GM19099 (cell line): ENCODE data around the gene KRT14.

Experiments
- POLR2A ChIP-seq: IDR thresholded peaks from 3 replicates; pipeline ENCODE4 v1.6.1; 2011; ENCODE audit warnings: low read depth; ENCODE audit not compliant: insufficient read length; ENCODE audit errors: extremely low read depth

Gene KRT14

DNA sequence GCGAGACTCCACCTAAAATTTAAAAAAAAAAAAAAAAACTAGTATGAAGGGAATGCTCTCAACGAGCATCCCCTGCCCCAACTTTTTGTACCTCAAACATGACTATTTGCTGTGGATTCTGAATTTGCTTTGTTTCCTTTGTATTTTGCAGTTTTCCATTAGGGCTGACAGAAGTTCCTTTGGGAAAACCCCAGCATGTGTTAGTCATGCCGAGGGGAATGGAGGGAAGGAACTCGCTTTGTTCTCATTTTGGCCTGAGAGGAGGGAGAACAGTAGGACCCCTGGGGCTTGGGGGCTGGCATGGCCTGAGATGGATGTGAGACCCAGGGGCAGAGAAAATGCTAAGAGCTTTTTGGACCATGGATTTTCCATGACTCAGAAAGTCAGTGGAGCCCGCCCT is 35.3 kb downstream of the KRT14 start:
- TF ChIP-seq POLR2A = no peak

DNA sequence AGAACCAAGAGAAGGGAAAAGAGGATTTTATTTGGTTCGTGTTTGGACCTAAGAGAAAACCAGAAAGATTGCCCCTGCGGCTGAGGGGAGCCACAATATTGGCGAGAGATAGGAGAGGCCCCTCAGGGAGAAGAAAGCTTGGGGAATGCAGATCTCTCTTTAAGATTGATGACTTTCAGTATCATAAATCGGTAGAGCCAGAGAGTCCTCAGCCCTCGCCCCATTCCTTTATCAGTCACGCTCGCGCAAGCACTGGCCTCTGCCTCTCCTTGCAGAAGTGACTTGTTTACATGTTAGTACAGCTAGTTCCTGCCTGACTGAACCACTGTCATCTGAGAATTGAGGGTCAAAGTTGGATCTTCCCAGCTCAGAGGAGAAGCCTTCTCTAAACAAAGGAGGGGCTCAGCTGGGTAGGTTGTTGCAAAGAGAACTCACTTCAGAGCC is 37.1 kb downstream of the KRT14 start:
- TF ChIP-seq POLR2A = no peak

- no peak for TF ChIP-seq POLR2A
These were observed 37.7 kb downstream of the KRT14 start for GRCh38 chr17:41548844-41549595.

DNA sequence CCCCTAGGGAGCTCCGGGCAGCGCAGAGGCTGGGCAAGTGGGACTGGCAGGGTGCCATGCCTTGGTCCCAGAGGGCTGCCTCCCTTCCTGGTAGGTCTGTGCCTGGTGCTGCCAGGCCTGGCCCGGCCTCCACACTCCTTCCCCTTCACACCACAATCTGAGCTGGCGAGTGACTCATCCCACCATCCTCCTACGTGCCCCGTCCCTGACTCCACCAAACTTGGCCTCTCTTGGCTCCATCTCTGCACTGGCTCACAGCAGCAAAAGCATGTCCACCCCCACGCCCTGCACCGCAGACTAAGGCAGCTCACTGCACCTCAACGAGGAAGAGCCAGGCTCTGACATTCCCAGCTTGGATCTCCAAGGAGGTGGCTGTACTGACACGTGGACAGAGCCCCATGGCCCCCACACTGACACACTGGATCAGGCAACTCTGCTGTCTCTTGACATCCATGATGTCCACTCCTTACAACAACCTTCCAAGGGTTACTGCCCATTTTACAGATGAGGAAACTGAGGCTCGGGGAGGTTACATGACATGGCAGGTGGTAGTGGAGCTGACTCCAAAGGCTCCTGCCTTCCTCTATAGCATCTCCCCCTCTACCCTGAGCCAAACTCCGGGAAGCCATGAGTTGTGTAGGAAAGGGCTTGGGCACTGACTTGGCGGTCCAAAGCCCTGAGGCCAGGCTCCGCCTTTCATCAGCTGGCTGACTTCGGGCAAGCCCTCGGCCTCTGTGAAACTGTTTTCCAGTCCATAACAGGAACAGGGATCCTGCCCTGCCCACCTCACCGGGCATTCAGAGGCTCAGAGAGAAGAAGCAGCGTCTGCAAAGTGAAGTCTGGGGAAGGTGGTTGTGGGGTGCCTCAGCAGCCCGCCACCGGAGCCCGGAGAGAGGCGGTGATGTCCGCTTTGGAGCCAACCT is 38.5 kb downstream of the KRT14 start:
- no peak for TF ChIP-seq POLR2A

DNA sequence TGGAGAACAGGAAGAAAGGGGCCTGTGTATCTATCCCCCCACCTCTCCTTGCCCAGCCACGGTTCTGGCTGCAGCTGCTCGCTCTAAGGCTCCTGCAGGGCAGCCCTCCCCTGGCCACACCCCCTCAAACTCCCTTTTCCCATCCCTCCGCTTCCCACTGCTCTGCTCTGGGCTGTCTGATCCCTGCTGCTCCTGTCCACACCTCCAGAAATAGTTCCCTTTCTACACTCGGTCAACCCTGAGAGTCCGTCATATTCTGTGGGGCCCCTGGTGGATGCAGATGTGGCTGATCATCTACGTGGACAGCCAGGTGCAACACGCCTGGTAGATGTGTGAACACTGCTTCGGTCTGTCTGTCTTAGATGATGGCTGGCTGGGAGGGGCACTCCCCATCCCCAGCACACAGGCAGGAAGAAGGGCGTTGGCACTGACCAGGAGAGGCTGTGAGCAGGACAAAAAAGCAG is 39.3 kb downstream of the KRT14 start:
- TF ChIP-seq POLR2A = no peak

GRCh38 chr17:41546819-41547218 is 39.9 kb downstream of the KRT14 start:
- TF ChIP-seq POLR2A = no peak

GRCh38 chr17:41545829-41546410 is 40.8 kb downstream of the KRT14 start:
- no peak for TF ChIP-seq POLR2A

- TF ChIP-seq POLR2A = no peak
These were observed 41.8 kb downstream of the KRT14 start for GRCh38 chr17:41544935-41545334.

DNA sequence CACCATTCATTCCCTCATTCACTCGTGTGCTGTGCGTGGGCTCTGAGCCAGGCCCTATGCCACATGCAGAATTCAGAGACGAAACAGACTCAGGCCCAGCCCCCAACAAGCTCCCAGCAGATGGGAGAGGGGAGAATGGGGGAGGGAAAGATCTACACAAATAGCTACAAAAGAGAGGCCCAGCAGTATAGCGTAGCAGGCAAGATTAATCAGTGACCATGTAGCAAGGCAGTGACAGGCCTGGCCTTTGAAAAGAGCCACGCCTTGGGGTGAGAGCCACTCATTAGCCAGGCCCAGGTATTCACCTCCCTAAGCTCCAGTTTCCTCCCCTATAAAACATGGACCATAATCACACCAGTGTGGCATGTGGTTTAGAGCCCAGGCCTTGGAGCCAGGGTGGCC is 42.2 kb downstream of the KRT14 start:
- TF ChIP-seq POLR2A = no peak

- no peak for TF ChIP-seq POLR2A
These were observed 44.3 kb downstream of the KRT14 start for GRCh38 chr17:41542357-41542756.

- TF ChIP-seq POLR2A = no peak
These were observed 45.6 kb downstream of the KRT14 start for GRCh38 chr17:41540921-41541625.

GRCh38 chr17:41539979-41540701 is 46.6 kb downstream of the KRT14 start:
- TF ChIP-seq POLR2A = no peak

DNA sequence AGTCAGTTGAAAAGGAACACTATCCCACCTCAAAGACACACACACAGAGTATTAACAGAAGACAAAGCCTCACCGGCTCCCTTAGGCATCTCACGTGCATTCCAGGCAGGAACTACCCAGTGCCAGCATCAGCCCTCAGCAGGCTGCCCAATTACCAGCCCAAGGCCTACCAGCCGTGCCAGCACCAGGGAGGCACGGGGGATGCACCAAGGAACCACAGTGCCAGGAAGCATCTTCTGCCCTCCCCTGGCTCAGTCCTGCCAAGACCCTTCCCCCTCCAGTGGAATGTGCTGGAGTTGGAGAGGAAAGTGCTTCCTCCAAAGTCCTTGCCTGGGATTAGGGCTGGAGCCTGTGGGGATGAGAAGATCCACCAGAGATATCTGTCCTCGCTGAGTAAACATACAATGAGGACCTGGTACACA is 47.6 kb downstream of the KRT14 start:
- TF ChIP-seq POLR2A = no peak

GRCh38 chr17:41538565-41538991 is 48.1 kb downstream of the KRT14 start:
- no peak for TF ChIP-seq POLR2A
